ENCODE data around the gene SNX8.

Gene SNX8

DNA sequence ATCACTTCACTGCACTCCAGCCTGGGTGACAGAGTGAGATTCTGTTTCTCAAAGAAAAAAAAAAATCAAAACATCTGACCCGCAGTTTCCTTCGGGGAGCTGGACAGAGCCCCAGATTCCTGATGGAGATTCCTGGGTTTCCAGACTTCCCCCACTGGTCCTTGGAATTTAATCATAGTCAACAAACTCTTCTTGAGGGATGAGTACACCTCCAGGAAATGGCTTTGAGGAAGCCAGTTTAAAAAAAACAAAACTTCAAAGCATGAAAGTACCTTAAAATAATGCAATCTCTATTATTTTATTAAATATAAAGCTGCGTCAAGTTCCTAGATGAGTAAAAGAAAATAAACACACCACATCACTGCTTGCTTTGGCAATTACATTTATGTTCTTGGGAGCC lies 80.3 kb downstream of the SNX8 start:
- TF ChIP-seq TAF1 (IDR thresholded peaks at IDR 0.05; ENCODE audit: low read depth) (no peak), TEAD4 (IDR thresholded peaks at IDR 0.05) (no peak), EGR1 (IDR thresholded peaks at IDR 0.05) (no peak)
- TF ChIP-seq, protein P1, sequence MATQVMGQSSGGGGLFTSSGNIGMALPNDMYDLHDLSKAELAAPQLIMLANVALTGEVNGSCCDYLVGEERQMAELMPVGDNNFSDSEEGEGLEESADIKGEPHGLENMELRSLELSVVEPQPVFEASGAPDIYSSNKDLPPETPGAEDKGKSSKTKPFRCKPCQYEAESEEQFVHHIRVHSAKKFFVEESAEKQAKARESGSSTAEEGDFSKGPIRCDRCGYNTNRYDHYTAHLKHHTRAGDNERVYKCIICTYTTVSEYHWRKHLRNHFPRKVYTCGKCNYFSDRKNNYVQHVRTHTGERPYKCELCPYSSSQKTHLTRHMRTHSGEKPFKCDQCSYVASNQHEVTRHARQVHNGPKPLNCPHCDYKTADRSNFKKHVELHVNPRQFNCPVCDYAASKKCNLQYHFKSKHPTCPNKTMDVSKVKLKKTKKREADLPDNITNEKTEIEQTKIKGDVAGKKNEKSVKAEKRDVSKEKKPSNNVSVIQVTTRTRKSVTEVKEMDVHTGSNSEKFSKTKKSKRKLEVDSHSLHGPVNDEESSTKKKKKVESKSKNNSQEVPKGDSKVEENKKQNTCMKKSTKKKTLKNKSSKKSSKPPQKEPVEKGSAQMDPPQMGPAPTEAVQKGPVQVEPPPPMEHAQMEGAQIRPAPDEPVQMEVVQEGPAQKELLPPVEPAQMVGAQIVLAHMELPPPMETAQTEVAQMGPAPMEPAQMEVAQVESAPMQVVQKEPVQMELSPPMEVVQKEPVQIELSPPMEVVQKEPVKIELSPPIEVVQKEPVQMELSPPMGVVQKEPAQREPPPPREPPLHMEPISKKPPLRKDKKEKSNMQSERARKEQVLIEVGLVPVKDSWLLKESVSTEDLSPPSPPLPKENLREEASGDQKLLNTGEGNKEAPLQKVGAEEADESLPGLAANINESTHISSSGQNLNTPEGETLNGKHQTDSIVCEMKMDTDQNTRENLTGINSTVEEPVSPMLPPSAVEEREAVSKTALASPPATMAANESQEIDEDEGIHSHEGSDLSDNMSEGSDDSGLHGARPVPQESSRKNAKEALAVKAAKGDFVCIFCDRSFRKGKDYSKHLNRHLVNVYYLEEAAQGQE (IDR thresholded peaks at IDR 0.05; ENCODE audit: low read depth): 0 out of 2 replicates have a peak, but pooled peaks have one; percentile 10

DNA sequence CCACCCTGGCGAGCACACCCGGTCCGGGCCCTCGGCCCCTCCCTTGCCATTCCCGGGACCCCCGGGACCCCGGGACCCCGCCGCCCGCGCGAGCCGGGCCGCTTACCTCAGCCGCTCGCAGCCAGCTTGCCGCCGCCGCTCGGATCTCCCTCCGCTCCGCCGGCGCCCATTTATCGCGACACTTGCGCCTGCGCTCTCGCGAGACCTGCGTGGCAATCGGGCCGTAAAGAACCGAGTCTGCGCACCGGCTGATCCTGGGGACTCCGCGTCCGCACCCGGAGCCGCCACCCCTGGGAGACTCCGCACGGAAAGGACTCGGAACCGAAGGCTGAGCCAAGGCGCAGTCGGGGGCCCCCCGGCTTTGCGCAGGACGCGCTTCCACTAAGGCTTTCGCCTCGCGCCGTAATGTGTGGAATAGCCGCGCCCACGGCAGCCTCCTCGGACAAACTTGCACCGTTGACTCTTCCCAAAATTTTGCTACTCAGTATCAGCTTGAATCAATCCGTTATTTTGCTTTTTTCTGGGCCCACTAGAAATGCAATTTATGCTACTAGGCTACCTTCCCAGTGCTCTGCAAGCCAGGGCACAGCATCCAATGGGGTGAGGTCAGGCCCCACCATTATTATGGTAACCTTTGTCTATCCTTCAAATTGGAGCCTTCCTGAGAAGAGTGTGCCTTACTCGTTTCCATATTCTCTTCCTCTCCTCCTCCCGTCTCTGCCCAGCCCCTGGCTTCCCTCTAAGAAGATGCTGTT lies 81.3 kb downstream of the SNX8 start, which contains the start of gene MAD1L1:
Gene MAD1L1, minus strand, starts transcription at position 180 of the 755 bp plus-strand sequence. CDS start 2,812 bp downstream, outside the sequence.
- TF ChIP-seq, protein P2, sequence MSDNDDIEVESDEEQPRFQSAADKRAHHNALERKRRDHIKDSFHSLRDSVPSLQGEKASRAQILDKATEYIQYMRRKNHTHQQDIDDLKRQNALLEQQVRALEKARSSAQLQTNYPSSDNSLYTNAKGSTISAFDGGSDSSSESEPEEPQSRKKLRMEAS (IDR thresholded peaks at IDR 0.05): peak; percentile 43; the same call in 1 of the 2 replicates
- peak; percentile 78; the same call in 1 of the 2 replicates for TF ChIP-seq TAF1 (IDR thresholded peaks at IDR 0.05; ENCODE audit: low read depth)
- TF ChIP-seq, protein P1 (IDR thresholded peaks at IDR 0.05; ENCODE audit: low read depth): no peak
- TF ChIP-seq TCF12 (IDR thresholded peaks at IDR 0.05; ENCODE audit: low read depth): peak; percentile 60; the same call in 1 of the 2 replicates
- TF ChIP-seq NFIC (IDR thresholded peaks at IDR 0.05): peak; percentile 70
- no peak for TF ChIP-seq TEAD4 (IDR thresholded peaks at IDR 0.05)
- TF ChIP-seq, protein P3, sequence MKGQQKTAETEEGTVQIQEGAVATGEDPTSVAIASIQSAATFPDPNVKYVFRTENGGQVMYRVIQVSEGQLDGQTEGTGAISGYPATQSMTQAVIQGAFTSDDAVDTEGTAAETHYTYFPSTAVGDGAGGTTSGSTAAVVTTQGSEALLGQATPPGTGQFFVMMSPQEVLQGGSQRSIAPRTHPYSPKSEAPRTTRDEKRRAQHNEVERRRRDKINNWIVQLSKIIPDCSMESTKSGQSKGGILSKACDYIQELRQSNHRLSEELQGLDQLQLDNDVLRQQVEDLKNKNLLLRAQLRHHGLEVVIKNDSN (IDR thresholded peaks at IDR 0.05): no peak
- peak; percentile 29; the same call in 1 of the 2 replicates for TF ChIP-seq CREB1 (IDR thresholded peaks at IDR 0.05; ENCODE audit: low read depth)
- no peak for TF ChIP-seq EGR1 (IDR thresholded peaks at IDR 0.05)
- peak; percentile 94; the same call in 1 of the 2 replicates for TF ChIP-seq ZBTB7A (IDR thresholded peaks at IDR 0.05; ENCODE audit: low read depth)
- TF ChIP-seq YY1 (IDR thresholded peaks at IDR 0.05; ENCODE audit: low read depth): peak; percentile 77
- no peak for TF ChIP-seq FOXM1 (IDR thresholded peaks at IDR 0.05; ENCODE audit: borderline replicate concordance, low read depth)
- TF ChIP-seq EP300 (IDR thresholded peaks at IDR 0.05; ENCODE audit: borderline replicate concordance): no peak
- 0 out of 2 replicates have a peak, but pooled peaks have one; percentile 6 for TF ChIP-seq CEBPB (IDR thresholded peaks at IDR 0.05)

DNA sequence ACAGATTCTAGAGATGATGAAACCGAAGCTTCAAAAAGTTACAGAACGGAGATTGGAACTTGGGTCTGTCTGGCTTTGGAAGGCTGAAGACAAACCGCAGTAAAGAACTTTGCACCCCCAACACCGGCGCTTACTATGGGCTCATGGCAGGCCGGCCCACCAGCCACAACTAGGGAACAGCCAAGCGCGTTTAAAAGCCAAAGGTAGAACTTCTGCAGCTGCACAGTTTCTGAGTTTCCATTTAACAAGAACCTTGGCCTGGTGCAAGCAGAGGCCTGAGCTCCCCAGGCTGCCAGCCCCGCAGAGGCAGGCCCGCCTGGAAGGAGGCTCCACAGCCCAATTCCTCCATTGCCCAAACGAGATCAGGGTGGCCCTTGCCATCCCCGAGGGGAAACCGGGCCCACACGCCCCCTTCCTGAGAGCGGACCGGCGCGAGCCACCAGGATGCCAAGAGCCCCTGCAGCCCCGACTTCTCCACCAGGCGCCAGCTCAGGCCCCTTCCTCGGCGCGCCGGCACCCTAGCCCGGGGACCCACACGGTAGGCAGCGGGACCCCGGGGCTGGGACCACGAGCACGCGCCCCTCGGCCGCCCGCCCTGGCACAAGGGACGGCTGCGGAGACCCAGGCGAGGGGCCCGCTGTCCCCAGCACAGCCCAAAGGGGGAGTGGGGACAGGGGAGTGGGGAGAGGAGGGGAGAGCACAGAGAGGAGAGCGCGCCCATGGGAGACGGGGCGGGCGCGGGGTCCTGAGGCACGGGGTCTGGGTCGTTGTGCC lies 82.1 kb downstream of the SNX8 start:
- TF ChIP-seq, protein P3 (IDR thresholded peaks at IDR 0.05): no peak
- 0 out of 2 replicates have a peak, but pooled peaks have one; percentile 1 for TF ChIP-seq CREB1 (IDR thresholded peaks at IDR 0.05; ENCODE audit: low read depth)

DNA sequence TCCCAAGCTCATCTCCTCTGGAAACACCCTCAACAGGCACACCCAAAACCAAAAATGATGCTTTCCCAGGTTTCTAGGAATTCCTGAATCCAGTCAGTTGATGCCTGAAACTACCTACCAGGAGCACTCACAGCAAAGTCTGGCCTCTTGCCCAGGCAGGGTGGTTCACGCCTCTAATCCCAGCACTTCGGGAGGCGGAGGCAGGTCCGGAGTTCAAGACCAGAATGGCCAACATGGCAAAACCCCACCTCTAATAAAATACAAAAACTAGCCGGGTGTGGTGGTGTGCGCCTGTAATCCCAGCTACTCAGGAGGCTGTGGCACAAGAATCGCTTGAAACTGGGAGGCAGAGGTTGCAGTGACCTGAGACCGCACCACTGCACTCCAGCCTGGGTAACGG lies 83.4 kb downstream of the SNX8 start:
- TF ChIP-seq TAF1 (IDR thresholded peaks at IDR 0.05; ENCODE audit: low read depth) (no peak), EP300 (IDR thresholded peaks at IDR 0.05; ENCODE audit: borderline replicate concordance) (no peak), EGR1 (IDR thresholded peaks at IDR 0.05) (no peak), CEBPB (IDR thresholded peaks at IDR 0.05) (no peak), TCF12 (IDR thresholded peaks at IDR 0.05; ENCODE audit: low read depth) (no peak)

DNA sequence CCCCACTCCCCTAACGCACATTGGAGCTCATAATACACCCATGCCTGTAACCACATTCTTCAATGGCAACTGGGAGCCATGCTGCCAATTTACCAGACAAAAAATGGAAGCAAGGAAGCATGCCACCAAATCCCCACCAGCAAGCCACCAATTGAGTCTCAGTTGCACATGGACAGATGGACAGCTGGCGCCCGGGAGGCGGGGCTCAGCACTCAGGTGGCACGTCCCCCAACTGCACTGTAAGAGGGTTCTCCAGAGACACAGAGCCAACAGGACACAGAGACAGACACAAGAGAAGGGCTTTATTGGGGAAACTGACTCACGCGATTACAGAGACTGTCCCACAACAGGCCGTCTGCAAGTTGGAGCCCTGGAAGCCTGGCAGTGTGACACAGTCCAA lies 84.0 kb downstream of the SNX8 start:
- TF ChIP-seq ZBTB7A (IDR thresholded peaks at IDR 0.05; ENCODE audit: low read depth): no peak

DNA sequence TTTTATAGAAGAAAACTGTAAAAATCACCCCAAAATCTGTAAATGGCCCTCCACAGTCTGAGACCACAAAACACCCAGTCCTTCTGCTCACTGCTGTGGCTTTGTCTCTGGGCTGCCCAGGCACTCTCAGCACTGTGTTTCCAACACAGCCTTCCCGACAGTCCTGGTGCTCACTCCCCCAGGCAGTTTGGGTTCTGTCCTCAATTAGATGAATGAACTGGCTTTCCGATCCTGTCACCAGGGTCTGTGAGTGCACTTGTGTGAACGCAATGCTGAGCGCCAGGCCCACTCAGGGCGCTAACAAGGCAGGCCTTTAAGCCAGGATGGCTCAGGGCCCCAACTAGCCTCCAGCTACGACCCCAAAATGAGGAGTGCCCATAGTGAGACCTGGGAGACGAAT lies 84.8 kb downstream of the SNX8 start:
- TF ChIP-seq, protein P1 (IDR thresholded peaks at IDR 0.05; ENCODE audit: low read depth): no peak
- TF ChIP-seq EGR1 (IDR thresholded peaks at IDR 0.05) (no peak), TAF1 (IDR thresholded peaks at IDR 0.05; ENCODE audit: low read depth) (no peak), CEBPB (IDR thresholded peaks at IDR 0.05) (no peak), TCF12 (IDR thresholded peaks at IDR 0.05; ENCODE audit: low read depth) (no peak), ZBTB7A (IDR thresholded peaks at IDR 0.05; ENCODE audit: low read depth) (no peak), CREB1 (IDR thresholded peaks at IDR 0.05; ENCODE audit: low read depth) (no peak), EP300 (IDR thresholded peaks at IDR 0.05; ENCODE audit: borderline replicate concordance) (no peak), YY1 (IDR thresholded peaks at IDR 0.05; ENCODE audit: low read depth) (no peak), TEAD4 (IDR thresholded peaks at IDR 0.05) (no peak), RAD21 (IDR thresholded peaks at IDR 0.05; ENCODE audit: low read depth) (no peak), FOXM1 (IDR thresholded peaks at IDR 0.05; ENCODE audit: borderline replicate concordance, low read depth) (no peak), NFIC (IDR thresholded peaks at IDR 0.05) (no peak)
- TF ChIP-seq, protein P3 (IDR thresholded peaks at IDR 0.05): no peak
- TF ChIP-seq, protein P2 (IDR thresholded peaks at IDR 0.05): no peak

Measured in Ishikawa (cell line).